Mesenteric fat pad (tissue), 1 donor: ENCODE measurements around the gene DST. TPM values are rescaled to one million over a fixed set of nuclear protein-coding genes. Genes with fewer than 3 reads are reported as not detected.

Source experiments
- DNase-seq: peaks from one replicate; pipeline ENCODE4 v3.0.0-alpha.2; 2020; ENCODE audit warnings: low spot score
- total RNA-seq: library from RNA; stranded (reverse); fragmentation: NEBNext Ultra II Directional; extraction: Animal tissue kit (Norgen Biotek cat#: 25700); gene quantifications from one replicate; pipeline ENCODE4 v1.2.1, GENCODE V29; 2021
- donor health status: DM: yes; HTN: yes; CAD: no.

The DST gene
- total RNA-seq, 1 donor from 2014 or later = 190 TPM

DNA sequence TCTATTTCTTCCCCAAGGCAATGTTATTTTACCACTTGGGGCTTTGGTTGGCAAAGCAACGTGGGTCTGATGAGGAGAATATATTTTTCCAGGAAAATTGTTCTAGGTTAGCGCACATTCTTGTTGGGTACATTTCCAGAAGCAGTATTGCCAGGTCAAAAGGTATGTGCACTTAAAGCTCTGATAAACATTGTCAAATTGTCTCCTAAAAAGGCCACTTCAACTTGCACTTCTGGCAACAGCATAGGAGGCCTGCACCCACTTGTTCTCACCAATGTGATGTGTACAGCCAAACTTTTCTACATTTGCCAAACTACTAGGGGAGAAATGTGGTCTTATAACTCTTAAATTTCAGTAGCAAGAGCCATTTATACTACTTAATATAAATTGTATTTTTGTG is 197.8 kb downstream of the DST start:
- no peak for DNase-seq

DNA sequence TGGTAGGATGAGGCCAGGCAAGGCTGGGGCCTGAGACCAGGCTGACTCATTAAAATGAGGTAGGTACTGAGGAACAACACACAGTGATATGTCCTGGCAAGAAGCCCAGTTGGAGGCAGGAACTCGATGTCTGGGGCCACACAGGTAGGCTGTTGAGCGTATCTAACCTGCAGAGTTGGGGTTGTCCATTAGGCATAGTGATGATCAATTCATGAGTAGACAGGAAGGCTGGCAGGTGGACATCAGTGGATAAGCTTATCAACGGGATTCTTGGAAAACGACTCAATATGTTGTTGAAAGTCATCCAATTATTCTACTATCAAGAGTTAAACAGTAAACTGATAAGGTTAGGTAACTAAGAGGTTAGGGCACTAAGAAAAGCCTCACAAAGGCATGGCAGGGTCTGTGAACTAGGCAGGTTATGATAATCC is 202.1 kb downstream of the DST start:
- no peak for DNase-seq

DNA sequence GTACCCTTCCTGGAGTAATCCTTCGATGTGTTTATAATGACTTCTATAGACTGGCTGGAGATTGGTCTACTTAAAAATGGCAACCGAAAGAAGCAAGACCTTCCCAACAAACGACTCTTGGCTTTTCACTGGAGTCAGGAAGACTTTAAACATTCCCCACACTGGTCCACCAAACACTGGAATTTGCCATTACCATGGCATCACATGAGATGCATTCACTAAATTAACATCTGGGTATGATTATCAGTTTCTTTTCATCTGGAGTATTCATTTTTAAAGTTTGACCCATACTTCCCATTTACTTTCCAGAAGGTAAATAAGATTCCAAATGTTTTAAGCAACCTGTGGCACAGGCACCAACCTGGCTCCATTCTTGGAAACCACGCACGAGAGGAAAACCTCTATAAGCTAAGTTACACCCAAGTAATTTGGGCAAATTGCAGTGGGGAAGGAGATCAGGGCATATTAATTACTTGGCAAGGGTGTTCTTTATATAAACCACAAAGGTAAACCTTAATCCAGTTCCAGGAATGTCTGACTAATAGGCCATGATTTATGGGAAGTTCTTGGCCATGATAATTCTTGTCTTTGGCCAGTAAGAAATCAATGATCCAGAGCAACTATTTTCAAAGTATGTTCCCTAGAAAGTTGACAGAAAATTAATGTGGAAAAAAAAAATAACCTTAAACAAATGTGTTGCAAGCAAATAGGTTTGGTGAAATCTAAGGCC is 205.4 kb downstream of the DST start:
- DNase-seq = no peak

DNA sequence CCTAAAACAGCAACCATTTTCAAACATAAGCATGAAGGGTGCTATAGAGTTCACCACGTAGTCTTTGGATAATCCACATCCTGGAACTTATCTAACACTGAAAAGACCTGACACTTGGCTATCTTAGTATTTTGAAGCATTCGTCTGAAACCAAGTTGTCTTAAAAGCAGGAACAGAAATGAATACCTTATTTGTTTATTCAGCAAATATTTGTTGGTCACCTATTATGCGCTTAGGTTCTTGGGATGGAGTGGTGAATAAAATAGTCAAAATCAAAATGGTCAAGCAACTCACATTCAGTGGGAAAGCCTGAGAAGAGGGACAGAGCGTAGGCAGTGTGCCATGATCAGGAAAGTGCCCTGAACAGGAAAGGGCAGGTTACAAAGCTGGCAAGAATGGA is 206.9 kb downstream of the DST start:
- DNase-seq = no peak

DNA sequence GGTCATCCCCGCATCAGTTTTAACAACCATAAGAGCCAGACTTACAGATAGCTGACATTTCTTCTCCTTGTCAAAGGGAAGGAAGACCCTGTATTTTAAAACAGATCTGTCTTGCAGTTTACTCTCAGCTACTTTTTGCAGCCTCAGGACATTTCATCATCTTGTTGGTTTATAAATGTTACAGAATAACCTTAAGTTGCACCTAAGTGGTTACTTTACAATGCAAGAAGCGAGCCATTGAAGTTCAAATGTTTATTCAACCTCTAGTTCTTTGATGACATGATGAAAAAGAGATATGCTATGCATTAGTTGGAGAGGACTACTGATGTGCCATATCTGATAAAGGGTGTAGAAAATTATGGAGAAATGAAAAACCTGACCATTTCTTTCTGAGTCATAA is 207.4 kb downstream of the DST start:
- no peak for DNase-seq

DNA sequence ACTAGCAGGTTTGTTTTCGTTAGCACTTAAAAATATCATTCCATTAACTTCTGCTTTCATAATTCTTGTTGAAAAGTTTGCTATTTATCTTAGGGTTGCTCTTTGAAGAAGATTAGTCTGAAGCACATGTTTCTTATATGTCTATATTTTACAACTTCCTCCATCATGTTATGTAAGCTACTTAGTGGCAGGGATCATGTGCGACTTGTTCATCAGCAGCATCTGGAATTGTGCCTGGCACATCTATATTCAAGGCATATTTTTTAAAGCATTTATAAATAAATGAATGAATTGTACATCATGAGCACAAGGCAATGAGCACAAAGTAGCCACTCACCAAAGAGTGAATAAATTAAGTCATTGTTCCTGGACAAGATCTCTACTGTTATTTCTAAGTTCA is 208.1 kb downstream of the DST start:
- no peak for DNase-seq

DNA sequence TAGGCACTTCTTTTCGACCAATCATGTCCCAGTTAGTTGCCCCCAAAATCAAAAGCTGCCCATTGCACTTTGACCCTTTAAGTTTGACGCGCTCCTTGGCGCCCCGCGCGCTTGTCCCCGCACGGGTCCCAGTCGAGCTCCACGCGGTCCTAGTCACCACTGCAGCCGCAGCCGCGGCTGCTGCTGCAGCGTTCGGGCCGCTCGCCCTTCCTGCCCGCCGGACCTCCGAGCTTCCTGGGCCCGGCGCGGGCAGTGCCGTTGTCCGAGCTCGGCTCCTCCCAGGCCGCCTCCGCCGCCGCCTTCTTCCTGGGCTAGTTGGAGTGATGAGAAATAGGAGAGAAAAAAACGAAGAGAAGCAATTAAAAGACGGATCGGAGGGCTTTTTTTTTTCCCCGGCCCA is 209.6 kb downstream of the DST start:
- no peak for DNase-seq

DNA sequence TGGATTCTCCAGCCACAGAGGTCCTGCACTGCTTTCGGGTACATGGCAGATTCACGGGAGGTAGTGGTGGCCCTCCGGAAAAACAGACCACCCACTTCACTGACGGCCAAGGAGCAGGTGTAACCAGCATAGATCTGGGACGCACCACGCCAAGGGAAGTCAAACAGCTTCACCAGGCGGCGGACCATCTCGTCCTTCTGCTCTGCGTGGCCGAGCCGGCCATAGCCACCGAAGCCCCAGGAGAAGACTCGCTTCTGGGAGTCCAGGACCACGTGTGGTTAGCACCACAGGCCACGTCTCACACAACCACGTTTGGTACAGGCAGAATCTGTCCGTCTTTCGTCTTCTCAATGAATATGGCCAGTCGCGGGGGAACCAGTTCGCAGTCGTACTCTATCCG is 210.5 kb downstream of the DST start:
- DNase-seq = no peak

DNA sequence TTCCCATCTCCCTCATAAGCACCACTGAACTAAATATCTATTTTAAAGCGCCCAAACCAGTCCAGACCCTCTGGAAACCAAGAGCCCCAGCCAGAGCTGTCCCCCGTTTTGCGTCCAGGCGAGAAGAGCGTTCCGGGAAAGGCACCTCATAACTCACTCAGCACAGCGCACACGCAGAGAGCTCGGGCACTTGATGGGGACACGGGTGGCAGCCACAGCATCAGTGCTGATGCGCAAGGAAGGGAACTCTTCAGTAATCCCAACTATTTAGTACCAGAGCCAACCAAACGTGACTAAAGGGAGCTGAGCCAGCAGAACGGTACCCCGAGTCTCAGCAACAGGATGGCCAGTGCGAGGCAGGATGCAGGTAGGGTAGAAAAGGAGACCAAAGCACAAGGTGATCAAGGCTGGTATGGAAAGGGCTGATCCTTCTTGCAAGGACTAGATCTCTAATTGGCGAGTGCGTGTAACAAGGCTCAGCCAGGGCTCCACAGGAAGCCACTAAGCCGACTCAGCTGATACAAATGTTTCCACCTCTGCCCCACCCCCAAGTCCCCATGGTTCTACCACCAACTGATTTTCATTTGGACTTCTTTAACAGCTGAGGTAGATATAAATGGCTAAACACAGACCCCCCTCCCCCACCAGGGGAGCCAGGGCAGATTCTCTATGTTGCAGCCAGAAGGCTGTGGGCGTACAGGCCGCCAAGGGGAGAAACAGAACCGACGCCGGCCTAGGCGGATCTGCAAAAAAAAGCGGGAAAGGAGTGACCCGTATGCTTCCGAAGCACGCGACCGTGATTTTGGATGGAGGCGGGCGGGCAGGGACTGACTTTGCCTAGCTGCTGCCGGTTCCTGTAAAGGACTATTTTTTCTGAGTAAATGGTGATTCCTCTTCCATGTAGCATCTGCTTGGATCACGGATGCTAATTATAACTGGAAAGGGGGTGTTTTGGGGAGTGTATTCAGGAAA is 211.8 kb downstream of the DST start:
- no peak for DNase-seq

DNA sequence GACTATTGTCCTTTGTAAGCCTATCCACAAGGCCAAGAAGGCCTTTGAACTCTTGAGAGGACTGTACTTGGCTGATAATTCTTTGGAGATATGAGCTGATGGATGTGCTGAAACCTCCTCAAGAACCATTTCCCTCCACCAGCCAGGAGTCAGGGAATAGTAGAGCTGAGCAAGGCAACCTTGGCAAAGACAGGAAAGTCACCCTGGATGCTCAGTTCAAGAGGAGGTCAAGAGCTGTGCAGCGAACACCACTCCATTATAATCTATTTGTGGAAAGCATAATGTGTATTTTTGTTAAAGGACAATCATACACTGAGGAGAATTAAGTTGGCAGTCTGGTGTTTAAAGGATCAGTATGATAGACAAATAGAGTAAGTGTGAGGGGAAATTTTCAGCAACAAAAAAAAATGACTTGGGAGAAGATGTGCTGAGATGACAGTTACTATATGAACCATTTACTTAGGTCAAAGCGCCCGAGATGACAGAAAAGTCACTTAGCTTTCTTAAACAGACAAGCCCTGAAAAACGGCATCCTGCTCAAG is 218.1 kb downstream of the DST start:
- no peak for DNase-seq

DNA sequence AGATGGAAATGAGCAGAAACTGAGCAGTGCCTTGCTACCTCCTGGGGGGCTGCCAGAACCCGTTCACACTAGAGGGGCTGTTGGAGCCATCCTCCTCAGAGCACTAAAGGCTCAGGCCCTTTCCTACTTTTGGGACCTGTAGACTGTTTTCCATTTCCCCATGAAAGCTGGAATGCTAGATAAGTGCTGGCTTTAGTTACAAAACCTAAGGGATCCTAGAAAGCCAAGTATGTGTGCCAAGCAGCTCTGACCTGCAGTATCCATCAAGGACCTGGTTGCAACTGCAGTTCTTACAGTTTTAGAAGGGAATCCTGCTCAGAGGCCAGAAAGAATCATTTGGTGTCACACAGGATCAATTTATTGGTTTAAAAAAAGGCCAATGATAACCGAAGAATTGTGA is 218.6 kb downstream of the DST start:
- DNase-seq = no peak

DNA sequence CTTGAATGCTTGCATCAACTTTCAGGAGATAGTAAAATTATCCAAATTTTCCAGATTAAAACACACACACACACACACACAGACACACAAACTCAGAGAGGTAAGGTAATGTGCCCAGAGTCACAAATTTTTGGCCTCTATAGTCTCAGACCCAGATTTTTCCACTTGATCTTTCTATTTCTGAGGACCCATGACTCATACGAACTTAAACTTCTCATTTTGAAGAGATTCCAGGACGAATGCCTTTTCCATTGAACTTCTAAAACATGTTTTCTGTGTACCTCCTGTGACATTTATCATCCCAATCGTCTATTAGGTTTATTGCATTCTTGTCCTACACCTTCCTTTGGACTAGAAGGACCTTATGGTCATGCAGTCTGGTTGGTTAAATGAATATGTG is 222.4 kb downstream of the DST start:
- no peak for DNase-seq

DNA sequence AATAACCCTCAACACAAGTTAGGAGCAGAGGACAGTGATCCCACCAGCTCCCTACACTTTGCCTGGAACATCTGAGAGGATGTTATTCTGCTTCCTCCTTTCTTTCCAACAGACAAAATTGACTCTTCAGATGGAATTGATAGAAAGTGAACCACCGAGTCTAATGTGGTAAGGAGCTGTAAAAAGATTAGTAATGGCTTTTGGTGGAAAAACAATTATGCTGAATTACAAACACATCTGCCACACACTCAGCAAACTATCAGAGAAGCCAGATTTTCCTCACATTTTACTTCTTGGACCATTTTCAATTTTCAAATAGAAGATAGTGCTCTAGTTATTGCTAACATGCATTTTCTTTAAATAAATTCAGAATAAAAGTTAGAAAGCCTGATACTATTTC is 223.5 kb downstream of the DST start:
- no peak for DNase-seq

DNA sequence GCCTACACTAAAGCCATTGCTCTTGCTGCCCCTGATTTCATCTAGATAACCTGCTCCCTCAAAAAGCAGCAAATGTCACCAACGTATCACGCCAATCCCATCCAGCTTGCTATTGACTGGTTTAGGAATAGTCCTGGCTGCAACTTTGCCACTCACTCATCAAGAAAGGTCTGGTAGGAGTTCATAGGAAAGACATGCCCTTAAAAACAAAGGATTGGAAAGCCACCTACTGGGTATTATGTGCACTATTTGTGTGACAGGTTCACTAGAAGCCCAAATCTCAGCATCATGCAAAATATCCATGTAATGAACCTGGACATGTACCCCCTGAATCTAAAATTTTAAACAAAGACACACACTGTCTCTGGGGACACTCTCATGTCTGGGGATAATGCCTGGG is 224.9 kb downstream of the DST start:
- no peak for DNase-seq

DNA sequence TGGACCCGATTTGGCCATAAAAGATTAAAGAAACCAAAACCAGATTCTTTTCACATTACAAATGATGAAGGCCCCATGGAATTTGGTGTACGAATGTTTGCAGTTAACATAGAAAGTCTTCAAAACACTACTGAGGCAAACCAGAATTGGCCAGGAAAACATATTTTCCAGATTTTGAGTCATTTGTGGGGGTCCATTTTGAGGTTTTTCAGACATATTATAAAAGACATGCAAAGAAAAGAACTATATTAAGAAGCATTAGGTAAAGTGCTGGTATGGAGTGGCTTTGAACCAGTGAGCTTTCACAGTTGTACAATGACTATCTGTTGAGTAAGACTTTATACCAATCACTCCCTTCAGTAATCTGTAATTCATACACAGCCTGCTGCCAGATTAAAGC is 226.4 kb downstream of the DST start:
- no peak for DNase-seq

DNA sequence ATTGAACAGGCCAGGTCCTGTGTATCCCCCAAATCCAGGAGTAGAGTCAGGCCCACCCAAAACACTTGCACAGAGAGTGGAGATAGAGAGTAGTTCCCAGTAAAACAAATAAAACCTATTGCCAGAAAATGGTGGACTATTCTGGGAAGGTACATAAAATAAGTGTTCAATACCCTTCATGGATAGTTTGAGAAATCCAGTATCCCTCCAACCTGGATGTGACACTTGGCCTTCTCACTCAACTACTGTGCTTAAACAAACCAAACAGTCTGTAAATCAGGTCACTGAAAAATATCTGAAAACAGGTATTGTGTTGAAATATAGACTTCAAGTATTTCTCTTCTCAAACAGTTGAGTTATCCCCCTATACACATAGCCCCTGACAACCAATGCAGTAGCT is 233.7 kb downstream of the DST start:
- no peak for DNase-seq
